Stimulated activated CD4-positive, alpha-beta T cell treated with anti-CD3 and anti-CD28 coated beads, Interleukin-2, amount 100 ng/mL, for 24 hours (primary cell): ENCODE data around the gene CLPX.
"Not testable (repeated sequence)": the region's sequence is repeated elsewhere in the genome, so short reads cannot be mapped to it uniquely, and the experiment has no call there.

Experiments
- DNase-seq, 2 donors: peaks; one replicate each; pipeline ENCODE4 v3.0.0-alpha.2; 2020

The CLPX gene

DNA sequence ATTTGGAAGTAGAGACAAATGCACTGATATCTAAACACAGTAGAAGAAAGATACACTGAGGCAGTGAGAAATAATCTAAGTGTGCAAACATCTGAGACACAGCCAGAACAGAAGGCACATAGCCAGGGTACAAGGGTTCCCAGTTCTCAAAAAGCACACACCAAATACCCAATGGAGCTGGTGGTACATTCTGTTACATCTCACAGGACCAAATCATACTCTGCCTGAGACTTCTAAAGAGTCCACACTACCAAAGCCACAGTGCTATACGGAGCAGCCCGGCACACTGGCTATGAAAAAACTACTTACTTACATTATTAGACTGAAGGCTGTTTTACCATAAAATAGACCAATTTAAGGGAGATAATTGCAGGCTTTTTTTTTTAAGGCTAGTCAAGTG lies 19.3 kb downstream of the CLPX start:
- no peak for DNase-seq

DNA sequence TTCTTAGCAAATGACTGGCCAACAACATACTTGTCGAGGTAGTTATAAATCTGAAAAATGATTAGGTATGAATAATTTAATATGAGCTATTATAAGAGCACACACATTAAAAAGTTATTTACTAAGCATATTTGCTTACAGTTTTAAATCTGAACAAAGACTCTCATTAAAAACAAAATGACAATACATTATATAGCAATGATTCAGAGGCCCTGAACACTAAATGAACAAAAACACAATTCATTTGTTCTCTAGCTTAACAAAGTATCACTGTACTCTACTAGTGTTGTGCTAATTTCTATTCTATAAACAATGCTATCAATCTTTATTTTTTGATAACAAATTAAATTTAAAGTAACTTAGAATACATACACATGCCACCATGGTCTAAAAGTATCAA lies 21.0 kb downstream of the CLPX start:
- no peak for DNase-seq

DNA sequence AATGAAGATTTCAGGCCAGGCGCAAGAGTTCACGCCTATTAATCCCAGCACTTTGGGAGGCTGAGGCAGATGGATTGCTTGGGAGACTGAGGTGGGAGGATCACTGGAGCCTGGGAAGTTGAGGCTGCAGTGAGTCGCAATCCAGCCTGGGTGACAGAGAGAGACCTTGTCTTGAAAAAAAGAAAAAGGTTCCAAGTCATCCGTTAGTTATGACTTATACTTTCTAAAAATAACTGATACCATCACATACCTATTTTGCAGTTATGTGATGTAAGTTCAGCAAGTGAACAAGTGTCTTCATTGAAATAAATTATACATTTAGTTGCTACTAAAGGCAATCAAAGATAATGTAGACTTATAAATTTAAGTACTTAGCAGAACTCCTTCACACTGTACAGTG lies 22.1 kb downstream of the CLPX start:
- no peak for DNase-seq

DNA sequence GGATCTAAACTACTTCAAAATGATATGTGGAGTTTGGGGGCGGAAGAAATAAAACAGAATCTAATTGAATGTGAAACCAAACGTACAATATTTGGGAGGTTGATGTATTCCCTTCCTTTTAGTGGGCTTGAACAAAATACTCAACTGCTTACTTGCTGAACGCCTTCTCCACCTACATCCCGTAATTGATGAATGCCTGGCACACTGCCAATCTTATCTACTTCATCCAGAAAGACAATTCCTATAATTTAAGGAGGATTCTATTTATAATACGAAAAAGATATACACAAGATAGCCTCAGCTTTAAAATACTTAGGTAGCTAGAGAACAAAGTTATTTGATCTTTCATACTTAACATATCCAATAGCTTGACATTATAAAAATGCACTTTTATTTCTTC lies 28.4 kb downstream of the CLPX start:
- DNase-seq: no peak

DNA sequence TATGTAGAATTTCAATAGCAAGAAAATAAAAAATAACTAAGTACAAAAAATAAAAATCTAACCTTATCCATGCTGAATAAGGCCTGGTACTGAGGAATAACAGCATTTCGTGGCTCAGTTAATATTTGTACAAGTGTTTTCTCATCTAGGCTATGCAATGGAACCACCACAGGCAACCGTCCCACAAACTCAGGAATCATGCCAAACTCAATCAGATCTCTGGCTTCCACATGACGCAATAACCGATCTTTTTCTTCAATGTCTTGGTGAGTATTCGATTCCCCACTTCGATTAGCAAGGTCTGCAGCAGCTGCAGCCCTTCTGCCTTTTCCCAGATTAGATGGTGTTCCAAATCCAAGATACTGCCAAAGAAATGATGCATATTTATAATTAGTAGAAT lies 30.4 kb downstream of the CLPX start:
- DNase-seq: no peak

DNA sequence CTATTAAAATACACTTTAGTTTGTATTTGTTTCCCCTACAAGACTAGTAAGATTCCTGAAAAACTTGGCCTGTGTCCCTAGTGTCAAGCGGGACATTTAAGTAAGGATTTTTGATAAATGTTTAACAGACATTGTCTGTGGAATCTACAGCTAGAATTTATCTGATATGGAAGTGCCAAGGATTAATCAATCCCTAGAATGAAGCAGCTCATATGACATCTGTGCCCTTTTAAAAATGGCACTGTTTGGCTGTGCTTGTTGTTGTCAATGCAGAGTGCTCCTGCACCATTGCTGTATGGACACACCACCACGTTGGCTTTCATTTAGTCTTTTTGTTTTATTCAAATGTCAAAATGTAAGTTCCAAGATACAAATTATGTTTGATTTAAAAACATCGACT lies 37.2 kb downstream of the CLPX start:
- no peak for DNase-seq

DNA sequence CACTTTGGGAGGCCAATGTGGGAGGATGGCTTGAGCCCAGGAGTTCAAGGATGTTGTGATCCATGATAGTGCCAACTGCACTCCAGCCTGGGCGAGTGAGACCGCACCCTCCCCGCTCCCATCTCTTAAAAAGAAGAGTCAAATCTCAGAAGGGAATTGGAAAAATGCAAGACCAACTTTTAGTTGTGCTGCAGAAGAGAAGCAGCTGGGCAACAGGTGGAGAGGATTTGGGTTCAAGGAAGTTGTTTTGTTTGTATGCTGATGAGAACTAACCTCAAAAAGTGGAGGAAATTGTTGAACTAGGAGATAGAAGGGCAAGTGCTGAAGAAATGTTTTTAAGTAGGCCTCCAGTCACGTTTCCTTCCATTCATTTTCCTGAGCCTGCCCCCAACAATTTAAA lies 38.7 kb downstream of the CLPX start:
- DNase-seq: no peak

DNA sequence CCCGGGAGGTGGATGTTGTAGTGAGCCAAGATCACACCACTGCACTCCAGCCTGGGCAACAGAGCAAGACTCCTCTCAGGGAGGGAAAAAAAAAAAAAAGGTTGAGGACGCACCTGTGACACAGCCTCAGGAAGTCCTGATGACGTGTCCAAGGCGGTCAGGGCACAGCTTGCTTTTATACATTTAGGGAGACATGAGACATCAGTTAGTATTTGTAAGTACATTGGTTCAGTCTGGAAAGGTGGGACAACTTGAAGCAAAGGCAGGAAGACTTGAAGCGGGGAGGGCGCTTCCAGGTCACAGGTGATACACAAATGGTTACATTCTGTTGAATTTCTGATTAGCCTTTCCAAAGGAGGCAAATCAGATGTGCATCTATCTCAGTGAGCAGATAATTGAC lies 46.5 kb downstream of the CLPX start:
- not testable (repeated sequence) for DNase-seq

DNA sequence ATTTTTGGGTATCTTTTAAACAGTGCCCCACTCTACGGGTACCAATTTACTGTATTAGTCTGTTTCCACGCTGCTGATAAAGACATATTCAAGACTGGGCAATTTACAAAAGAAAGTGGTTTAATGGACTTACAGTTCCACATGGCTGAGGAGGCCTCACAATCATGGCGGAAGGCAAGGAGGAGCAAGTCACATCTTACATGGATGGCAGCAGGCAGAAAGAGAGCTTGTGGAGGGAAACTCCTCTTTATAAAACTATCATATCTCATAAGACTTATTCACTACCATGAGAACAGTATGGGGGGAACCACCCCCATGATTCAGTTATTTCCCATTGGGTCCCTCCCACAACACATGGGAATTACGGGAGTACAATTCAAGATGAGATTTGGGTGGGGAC lies 47.2 kb downstream of the CLPX start:
- DNase-seq: not testable (repeated sequence)

DNA sequence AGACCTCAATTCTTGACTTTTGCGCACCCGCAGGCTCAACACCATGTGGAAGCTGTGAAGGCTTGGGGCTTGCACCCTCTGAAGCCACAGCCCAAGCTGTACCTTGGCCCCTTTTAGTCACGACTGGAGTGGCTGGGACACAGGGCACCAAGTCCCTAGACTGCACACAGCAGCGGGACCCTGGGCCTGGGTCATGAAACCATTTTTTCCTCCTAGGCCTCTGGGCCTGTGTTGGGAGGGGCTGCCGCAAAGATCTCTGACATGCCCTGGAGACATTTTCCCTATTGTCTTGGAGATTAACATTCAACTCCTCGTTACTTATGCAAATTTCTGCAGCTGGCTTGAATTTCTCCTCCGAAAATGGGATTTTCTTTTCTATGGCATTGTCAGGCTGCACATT lies 48.1 kb downstream of the CLPX start:
- DNase-seq: not testable (repeated sequence)

DNA sequence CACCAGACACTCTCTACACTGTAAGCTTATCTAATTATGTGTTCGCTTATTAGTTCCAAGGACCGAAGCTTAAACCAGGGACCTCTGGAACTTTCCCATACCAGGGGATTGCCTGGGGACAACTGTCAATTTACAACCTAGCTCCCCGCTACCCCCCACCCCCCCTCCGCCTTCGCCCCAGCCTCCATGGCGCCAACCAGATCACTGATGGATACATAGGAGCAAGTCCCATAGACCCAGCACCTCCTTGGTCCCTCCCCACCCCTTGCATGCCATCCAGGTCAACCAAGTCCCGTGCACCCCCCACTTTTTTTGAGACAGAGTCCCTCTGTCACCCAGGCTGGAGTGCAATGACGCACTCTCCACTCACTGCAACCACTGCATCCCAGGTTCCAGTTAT lies 50.6 kb downstream of the CLPX start:
- DNase-seq: no peak

DNA sequence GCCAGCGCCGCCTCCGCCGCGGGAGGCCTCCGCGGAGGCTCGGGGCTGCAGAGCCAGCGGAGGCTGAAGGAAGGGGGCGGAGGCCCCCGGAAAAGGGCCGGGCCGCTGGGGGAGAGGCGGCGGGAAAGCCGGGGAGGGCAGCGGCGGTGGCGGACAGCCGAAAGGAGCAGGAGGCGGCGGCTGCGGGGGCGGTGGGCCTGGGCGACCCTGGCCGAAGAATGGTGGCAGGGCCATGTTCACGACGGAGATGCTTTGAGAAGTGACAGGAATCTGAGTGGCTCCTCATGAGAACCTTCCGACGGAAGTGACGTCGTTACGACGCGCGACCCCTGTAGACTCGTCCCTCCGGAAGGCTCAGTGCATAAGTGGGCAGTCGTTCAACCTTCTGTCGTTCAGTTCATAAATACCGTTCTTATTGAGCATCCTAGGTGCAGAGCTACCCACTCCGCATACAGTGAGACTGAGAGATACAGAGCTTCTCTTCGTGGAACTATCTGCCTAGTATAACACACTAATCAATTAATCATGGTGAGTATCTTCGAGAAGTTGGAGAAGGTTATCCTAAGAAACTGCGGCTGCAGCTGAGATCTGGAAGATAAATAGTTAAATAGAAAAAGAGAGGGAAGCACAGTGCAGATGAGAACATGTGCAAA lies 51.5 kb downstream of the CLPX start, which contains the start of gene PDCD7:
TSS of gene PDCD7 (minus strand) at position 261 of the 653 bp plus-strand sequence. CDS start at position 234, 27 bp downstream.
- peak; percentile 80 to 82 for DNase-seq

DNA sequence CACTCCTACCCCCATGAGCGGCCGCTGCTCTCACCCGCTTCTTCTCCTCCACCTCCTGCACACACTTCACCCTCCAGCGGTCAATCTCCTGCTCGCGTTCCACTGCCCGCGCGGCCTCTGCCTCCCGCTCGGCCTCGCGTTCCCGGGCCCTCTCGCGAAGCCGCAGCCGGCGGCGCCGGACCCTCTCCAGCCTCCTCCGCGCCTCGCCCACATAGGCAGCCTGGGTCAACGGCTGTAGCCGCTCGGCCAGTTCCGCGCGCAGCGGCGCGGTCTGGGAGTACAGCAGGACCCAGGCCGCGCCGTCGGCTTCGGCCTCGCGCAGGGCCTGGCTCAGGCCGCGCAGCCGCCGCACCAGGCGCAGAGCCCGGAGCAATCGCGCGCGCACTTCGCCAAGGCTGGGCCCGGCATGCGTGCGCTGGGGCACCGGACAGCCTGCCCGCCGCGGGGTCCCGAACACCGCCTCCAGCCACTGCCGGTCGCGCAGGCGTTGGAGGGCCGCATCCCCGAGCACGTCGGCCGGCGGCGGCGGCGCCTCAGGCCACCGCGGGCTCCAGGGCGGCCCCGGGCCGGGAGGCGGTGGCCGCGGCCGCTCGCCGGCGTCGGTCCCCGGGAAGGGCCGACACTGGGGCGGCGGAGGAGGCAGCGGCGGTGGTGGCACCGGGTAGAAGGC lies 52.1 kb downstream of the CLPX start:
- DNase-seq: peak; percentile 22 to 40

DNA sequence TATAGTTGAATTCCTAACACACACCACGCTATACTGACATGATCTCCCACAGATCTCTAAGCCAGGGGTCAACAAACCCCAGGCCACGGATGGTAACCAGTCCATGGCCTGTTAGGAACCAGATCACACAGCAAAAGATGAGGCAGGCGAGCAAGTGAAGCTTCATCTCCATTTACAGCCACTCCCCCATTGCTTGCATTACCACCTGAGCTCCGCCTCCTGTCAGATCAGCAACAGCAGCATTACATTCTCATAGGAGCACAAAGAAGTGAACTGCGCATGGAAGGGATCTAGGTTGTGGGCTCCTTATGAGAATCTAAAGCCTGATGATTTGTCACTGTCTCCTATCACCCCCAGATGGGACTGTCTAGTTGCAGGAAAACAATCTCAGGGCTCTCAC lies 54.2 kb downstream of the CLPX start:
- DNase-seq: no peak

DNA sequence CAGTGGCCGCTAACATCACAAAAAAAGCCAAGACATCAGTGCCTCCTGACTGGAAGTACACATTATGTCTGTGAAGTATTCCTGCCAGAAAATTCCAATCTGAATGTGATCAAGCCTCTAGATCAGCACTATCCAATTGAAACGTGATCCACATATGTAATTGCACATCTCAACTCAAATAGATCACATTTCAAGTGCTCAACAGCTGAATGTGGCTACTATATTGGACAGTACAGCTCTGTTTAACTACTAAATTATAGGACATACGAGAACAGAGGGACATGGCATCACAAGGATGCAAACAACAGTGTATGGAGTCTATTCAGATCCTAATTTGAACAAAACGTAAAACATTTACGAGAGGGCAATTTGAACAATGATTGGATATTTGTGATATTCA lies 69.6 kb downstream of the CLPX start:
- DNase-seq: no peak

DNA sequence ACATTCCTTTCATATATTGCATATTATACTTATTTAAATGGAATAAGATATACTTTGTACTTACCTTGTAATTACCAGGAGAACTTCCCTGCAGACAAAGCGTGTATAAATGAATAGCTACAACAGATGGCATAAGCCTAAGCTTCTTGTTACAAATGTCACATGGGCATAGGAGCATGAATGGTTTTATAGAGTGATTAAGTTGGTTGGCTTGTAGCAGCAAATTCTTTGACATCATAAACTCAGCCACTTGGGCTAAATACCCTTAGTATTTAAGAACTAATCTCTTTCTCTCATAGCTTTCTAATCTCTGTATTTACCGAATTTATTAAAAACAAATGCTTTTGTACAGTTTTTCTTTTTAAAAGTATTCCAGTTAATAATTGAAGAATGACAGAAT lies 70.1 kb downstream of the CLPX start, which contains the start of gene UBAP1L:
TSS of gene UBAP1L (minus strand) at position 115 of the 400 bp plus-strand sequence. CDS start 8,985 bp downstream, outside the sequence.
- DNase-seq: no peak

DNA sequence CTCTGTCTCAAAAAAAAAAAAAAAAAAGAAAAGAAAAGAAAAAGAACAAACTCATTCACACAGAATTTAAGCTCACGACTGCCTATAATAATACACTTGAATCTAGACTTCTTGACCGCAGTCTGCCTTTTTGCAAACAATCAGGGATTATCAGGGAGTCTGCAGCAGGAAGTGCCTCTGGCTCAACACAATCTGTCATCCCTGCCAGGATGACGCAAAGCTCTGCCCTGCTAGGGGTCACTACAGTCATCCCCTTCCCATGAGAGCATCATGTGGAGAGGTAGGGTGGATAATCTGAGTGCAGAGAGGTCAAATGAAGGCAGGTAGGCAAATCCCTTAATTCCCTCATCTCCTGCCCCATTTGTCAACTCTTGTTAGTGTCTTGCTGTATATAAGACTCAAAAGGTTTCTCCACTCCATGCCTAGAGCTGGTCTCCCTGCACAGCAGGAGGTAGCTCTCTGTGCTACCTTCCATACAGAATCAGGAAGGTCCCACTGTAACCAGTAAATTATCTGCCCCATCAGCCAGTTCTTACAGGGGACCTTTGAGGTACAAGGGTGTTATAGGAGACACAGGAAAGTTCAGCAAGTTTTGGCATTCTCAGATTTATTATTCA lies 74.4 kb downstream of the CLPX start:
- DNase-seq: no peak

DNA sequence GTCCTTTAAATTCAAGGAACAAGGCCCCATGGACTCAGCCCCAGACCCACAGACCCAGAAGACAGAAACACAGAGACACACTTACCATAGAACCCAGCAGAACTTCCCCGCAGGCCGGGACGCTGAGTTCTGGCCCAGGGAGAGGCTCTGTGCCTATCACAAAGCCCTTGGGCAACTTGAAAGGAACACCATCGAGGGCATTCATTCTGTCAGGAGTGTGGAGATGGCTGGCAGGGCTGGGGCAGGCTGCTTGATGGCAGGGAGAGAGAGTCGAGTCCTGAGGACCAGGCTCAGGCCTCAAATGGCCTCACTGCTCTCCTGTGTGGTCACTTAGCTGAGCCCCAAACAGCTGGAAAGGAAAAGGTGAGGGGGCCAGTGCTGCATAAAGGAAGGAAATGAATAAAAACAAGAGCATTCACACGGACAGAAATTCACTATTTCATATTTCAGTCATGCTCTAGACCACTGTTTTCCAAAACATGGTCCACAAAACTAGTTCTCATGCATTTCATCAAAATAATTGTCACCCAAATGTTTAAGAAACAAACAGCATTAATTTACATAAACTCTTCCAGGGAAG lies 79.0 kb downstream of the CLPX start:
- no peak for DNase-seq

DNA sequence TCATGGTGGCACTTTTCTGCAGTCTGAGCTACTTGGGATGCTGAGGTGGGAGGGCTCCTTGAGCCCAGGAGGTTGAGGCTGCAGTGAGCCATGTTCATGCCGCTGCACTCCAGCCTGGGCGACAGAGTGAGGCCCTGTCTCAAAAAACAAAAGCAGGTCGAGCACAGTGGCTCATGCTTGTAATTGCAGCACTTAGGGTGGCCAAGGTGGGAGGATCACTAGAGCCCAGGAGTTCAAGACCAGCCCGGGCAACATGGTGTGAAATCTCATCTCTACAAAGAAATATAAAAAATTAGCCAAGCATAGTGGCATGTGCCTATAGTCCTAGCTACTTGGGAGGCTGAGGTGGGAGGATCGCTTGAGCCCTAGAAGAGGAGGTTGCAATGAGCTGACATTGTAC lies 80.1 kb downstream of the CLPX start:
- no peak for DNase-seq

DNA sequence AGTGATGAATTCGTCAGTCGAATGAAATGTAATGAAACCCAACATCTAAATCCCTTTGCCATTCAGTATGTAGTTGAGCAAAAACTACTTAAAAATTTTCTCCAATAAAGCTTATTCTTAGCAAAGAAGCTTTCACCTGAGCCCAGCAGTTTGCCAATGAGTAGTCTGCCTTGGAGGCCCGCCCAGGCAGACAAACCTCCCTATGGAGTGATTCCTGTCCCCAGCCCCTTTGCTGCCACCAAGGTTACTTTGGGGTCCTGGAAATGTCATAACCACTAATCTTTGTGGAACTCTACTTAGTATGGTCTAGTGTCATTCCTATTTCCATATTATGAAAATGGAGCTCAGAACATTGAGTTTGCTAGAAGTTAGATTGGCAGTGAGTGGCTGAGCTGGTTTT lies 82.2 kb downstream of the CLPX start:
- no peak for DNase-seq

DNA sequence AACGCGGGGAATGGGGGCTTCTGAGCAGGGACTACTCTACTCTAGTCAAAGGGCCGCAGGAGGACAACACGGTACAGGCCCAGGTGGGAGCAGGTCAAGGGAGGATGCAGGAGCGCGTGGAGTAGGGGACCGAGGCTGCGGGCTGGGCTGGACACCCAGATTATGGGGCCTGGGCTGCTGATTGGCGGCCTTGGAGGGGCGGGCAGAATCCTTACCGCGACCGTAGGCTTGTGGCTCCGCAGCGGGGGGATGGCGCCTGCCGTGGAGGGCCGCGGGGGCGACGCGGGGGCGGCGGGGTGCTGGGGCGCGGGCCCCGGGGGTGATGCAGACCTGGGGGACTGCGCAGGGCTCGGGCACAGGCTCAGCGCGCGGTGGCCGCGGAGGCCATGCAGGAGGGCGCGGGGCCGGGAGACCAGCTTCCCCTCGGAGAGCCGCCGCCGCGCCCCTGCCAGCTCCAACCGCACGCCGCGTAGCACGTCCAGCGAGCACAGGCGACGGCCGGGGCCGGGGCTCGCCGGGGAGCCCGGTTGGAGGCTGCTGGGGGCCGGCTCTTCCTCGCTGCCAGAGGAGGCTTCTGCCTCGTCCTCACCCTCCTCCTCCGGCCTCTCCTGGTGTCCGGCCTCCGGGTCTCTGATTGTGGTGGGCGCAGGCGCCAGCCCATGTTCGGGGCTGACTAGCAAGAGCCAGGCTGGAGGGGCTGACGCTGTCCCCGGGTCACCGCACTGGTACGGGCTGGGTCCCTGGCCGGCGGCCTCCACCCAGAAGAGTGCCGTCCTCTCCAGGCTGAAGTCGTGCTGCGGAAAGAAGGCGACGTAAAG lies 83.0 kb downstream of the CLPX start:
- no peak for DNase-seq

DNA sequence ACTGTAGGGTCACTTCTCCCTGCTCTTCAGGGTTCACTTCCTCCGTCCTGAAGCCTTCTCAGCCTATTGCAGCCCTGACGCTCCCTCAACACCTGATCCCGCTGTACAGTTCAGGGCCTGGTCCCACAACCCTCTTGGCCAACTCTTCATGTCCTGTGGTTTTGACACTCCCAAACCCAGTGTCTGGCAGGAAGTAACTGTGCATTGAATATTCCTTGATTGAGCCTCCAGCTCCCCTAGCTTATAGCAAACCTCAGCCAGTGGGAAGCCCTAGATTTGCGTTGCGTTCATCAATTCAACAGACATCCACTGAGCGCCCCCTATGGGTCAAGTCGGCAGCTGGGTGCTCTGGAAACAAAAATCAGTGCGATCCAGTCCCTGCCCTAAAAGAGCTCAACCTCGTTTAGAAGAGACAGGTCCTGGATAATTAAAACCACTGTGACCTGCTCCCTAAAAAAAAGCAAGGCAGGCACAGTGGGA lies 83.7 kb downstream of the CLPX start:
- peak; percentile 64 to 70 for DNase-seq

DNA sequence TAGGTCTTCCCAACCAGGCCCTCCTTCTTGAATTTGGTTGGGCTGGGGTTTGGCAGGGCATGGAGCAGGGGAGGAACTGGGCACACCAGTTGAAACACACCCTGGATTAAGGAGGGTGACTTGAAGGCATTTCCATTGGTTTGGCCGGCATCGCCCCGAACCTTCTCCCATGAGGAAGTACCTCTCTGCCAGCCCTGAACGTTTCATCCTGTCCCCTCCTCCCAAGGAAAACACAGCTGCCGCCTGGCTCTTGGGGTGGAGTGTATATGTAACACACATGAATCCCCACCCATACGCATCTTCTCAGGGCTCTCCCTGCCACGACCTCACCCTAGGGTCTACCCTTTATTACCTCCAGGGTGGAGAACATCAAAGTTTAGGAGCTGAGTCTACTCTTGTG lies 84.7 kb downstream of the CLPX start:
- no peak for DNase-seq
